A673 (cell line): ENCODE results near the gene CCBE1. TPM values are rescaled to one million over a fixed set of nuclear protein-coding genes. Genes with fewer than 3 reads are reported as not detected.

Experiments
- BruUV-seq: library from RNA; stranded (reverse); fragments of 400-500 nt; replicated peaks from 2 replicates; lab custom pipeline; 2021; lab: Mats Ljungman, UMichigan
- CTCF ChIA-PET: fragments of 300-600 bp; sonication (Branson Sonifier 250); formaldehyde crosslinking; loops from one replicate; lab custom pipeline; 2022; ENCODE audit warnings: antibody characterized with exemption; lab: Charles Lee
- POLR2A ChIA-PET: fragments of 300-600 bp; sonication (Branson Sonifier 250); formaldehyde crosslinking; loops from one replicate; lab custom pipeline; 2022; ENCODE audit warnings: antibody characterized with exemption; ENCODE audit not compliant: low non-redundant PET; lab: Charles Lee
- DNase-seq: peaks from one replicate; pipeline ENCODE4 v3.0.0-alpha.2; 2015; ENCODE audit warnings: low spot score
- H3K27ac ChIP-seq: fragments of 200-600 bp; sonication (generic); 2 replicates; pipeline ENCODE4 v1.5.1; 2016; ENCODE audit warnings: mixed run types, low read depth, mild to moderate bottlenecking, mixed read lengths, antibody characterized with exemption, low read length; ENCODE audit not compliant: poor library complexity, severe bottlenecking
- H3K27me3 ChIP-seq: fragments of 200-600 bp; sonication (generic); replicated peaks from 2 replicates; pipeline ENCODE4 v1.6.1; 2017; ENCODE audit warnings: mixed run types, low read depth, mild to moderate bottlenecking, mixed read lengths, antibody characterized with exemption, low read length; ENCODE audit not compliant: insufficient read depth, poor library complexity
- H3K36me3 ChIP-seq: fragments of 200-600 bp; sonication (generic); 2 replicates; pipeline ENCODE4 v1.6.1; 2016; ENCODE audit warnings: mixed run types, mild to moderate bottlenecking, mixed read lengths, antibody characterized with exemption, low read length; ENCODE audit not compliant: insufficient read depth, poor library complexity, severe bottlenecking
- H3K4me1 ChIP-seq: fragments of 200-600 bp; sonication (generic); 2 replicates; pipeline ENCODE4 v1.6.1; 2017; ENCODE audit warnings: mixed run types, mild to moderate bottlenecking, mixed read lengths, antibody characterized with exemption, low read length; ENCODE audit not compliant: insufficient read depth, poor library complexity, severe bottlenecking
- H3K4me3 ChIP-seq: fragments of 200-600 bp; sonication (generic); 2 replicates; pipeline ENCODE4 v1.5.1; 2016; ENCODE audit warnings: low read depth, mixed run types, mild to moderate bottlenecking, mixed read lengths, low read length; ENCODE audit not compliant: poor library complexity, severe bottlenecking
- H3K9me3 ChIP-seq: fragments of 200-600 bp; sonication (generic); 2 replicates; pipeline ENCODE4 v1.6.1; 2016; ENCODE audit warnings: mixed run types, low read depth, mild to moderate bottlenecking, mixed read lengths, antibody characterized with exemption, low read length; ENCODE audit not compliant: poor library complexity, severe bottlenecking
- EZH2 ChIP-seq: fragments of 200-600 bp; sonication (generic); IDR thresholded peaks from 2 replicates; pipeline ENCODE4 v1.6.1; 2017; ENCODE audit warnings: borderline replicate concordance, low read depth, mild to moderate bottlenecking, mixed read lengths, antibody characterized with exemption, low read length; ENCODE audit not compliant: poor library complexity, severe bottlenecking
- intact Hi-C: fragments of 100-400 bp; cut with micrococcal nuclease; formaldehyde crosslinking; loops from one replicate; pipeline ENCODE4 v1.10.0; 2022; ENCODE audit not compliant: unreplicated experiment
- total RNA-seq: library from RNA; stranded (reverse); gene quantifications from 2 replicates; pipeline ENCODE4 v1.2.3, GENCODE V29; 2021
- TF ChIP-seq, protein P1 (sequence below): fragments of 300-800, 200-600 bp; sonication (generic); conservative IDR thresholded peaks from 2 replicates; pipeline ENCODE4 v1.5.1; 2017; ENCODE audit warnings: low read depth, mild to moderate bottlenecking, antibody characterized with exemption, low read length, moderate library complexity, mixed read lengths

CCBE1 gene
- total RNA-seq, 1 experiment from 2014 or later = not detected

- TF ChIP-seq EZH2 = no peak
- TF ChIP-seq, protein P1, sequence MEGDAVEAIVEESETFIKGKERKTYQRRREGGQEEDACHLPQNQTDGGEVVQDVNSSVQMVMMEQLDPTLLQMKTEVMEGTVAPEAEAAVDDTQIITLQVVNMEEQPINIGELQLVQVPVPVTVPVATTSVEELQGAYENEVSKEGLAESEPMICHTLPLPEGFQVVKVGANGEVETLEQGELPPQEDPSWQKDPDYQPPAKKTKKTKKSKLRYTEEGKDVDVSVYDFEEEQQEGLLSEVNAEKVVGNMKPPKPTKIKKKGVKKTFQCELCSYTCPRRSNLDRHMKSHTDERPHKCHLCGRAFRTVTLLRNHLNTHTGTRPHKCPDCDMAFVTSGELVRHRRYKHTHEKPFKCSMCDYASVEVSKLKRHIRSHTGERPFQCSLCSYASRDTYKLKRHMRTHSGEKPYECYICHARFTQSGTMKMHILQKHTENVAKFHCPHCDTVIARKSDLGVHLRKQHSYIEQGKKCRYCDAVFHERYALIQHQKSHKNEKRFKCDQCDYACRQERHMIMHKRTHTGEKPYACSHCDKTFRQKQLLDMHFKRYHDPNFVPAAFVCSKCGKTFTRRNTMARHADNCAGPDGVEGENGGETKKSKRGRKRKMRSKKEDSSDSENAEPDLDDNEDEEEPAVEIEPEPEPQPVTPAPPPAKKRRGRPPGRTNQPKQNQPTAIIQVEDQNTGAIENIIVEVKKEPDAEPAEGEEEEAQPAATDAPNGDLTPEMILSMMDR = no peak
- CTCF ChIA-PET = no interaction called here
- Histone ChIP-seq H3K9me3 (no peaks in the 10 kb centered on the region), H3K36me3 (no peaks in the 10 kb centered on the region), H3K4me3 (no peak overlapping the region), H3K27me3 (peaks cover 30% of the 10 kb centered on the region), H3K4me1 (no peaks in the 10 kb centered on the region), H3K27ac (no peak overlapping the region)
- BruUV-seq = no TSS peak
- DNase-seq = no peak
- POLR2A ChIA-PET = no interaction called here
- intact Hi-C loops = no loop called here
These were observed 35.1 kb downstream of the CCBE1 start for GRCh38 chr18:59661891-59662701.

- DNase-seq = no peak
These were observed 36.2 kb downstream of the CCBE1 start for GRCh38 chr18:59660786-59661743.

GRCh38 chr18:59660366-59660765 lies 36.9 kb downstream of the CCBE1 start:
- intact Hi-C loops = no loop called here
- CTCF ChIA-PET = no interaction called here
- Histone ChIP-seq H3K4me1 (no peaks in the 10 kb centered on the region), H3K27me3 (peaks cover 30% of the 10 kb centered on the region), H3K27ac (no peak overlapping the region), H3K9me3 (no peaks in the 10 kb centered on the region), H3K36me3 (no peaks in the 10 kb centered on the region), H3K4me3 (no peak overlapping the region)
- no peak for DNase-seq
- POLR2A ChIA-PET = no interaction called here
- TF ChIP-seq EZH2 = no peak
- TF ChIP-seq, protein P1 = no peak
- BruUV-seq = no TSS peak

More at GRCh38 chr18:59660786-59661743, 36.2 kb downstream of the CCBE1 start:
- no peak overlapping the region for H3K4me3 ChIP-seq
- H3K27ac ChIP-seq = no peak overlapping the region
- ChIA-PET CTCF (no interaction called here), POLR2A (no interaction called here)
- H3K27me3 ChIP-seq = peaks cover 30% of the 10 kb centered on the region
- no peaks in the 10 kb centered on the region for H3K4me1 ChIP-seq
- no peak for TF ChIP-seq EZH2
- TF ChIP-seq, protein P1 = no peak
- BruUV-seq = no TSS peak
- no peaks in the 10 kb centered on the region for H3K36me3 ChIP-seq
- intact Hi-C loops = no loop called here
- H3K9me3 ChIP-seq = no peaks in the 10 kb centered on the region
